IPS-15b (cell line): ENCODE results near the gene COG7.

Experiments used
- H3K27me3 ChIP-seq: one replicate; pipeline ENCODE4 v1.6.1; 2013; ENCODE audit warnings: low read length; ENCODE audit not compliant: control insufficient read depth, insufficient read depth
- H3K36me3 ChIP-seq: one replicate; pipeline ENCODE4 v1.6.1; 2013; ENCODE audit warnings: low read length; ENCODE audit not compliant: control insufficient read depth, insufficient read depth
- H3K4me1 ChIP-seq: one replicate; pipeline ENCODE4 v1.6.1; 2013; ENCODE audit warnings: mild to moderate bottlenecking, low read length; ENCODE audit not compliant: control insufficient read depth, insufficient read depth
- H3K4me3 ChIP-seq: one replicate; pipeline ENCODE4 v1.5.1; 2013; ENCODE audit warnings: low read depth, low read length
- H3K9ac ChIP-seq: one replicate; pipeline ENCODE4 v1.6.1; 2013; ENCODE audit warnings: low read depth, mild to moderate bottlenecking, low read length
- H3K9me3 ChIP-seq: one replicate; pipeline ENCODE4 v1.6.1; 2013; ENCODE audit warnings: mild to moderate bottlenecking, low read length; ENCODE audit not compliant: control insufficient read depth, insufficient read depth

COG7 gene

DNA sequence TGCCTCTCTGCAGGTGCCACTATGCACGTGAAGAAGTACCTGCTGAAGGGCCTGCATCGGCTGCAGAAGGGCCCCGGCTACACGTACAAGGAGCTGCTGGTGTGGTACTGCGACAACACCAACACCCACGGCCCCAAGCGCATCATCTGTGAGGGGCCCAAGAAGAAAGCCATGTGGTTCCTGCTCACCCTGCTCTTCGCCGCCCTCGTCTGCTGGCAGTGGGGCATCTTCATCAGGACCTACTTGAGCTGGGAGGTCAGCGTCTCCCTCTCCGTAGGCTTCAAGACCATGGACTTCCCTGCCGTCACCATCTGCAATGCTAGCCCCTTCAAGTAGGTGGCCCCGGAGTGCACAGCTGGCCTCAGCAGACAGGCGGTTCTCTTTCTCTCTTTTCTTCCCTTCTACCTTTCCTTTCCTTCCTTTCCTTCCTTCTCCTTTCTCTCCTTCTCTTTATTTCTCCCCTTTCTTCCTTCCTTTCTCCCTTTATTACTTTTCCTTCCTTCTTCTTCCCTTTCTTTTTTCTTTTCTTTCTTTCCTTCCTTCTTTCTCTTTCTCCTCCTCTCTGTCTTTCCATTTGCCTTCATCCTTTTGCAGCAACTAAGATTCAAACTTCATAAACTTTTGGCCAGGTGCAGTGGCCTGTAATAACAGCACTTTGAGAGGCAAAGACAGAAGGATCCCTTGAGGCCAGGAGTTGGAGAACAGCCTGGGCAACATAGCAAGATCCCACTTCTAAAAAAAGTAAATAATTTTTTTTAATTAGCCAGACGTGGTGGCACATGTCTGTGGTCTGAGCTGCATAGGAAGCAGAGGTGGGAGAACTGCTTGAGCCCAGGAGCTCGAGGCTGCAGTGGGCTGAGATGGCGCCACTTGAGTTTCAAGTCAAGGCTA lies 104.2 kb downstream of the COG7 start:
- Histone ChIP-seq H3K4me1 (peaks cover 2% of the 10 kb centered on the region), H3K36me3 (no peaks in the 10 kb centered on the region), H3K9ac (no peak overlapping the region), H3K4me3 (no peak overlapping the region), H3K27me3 (no peaks in the 10 kb centered on the region), H3K9me3 (no peaks in the 10 kb centered on the region)

DNA sequence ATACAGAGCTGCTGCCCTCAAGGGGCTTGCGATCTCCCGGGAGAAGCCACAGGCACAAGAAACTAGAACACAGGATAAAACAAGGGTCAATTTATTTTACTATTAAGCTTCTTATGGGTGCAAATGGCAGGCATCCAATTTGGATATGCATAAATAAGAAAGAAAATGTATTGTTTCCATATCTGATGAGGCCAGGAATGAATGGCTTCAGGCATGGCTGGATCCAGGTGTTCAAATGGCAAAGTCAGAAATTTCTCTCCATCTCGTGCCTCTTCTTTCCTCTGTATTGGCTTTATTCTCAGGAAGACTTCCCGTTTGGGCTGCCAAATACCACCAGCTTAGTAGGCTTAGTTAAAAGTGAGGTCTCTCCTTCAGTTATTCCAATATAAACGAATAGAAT lies 107.8 kb downstream of the COG7 start:
- Histone ChIP-seq H3K9me3 (no peaks in the 10 kb centered on the region), H3K4me3 (no peak overlapping the region), H3K9ac (no peak overlapping the region), H3K36me3 (no peaks in the 10 kb centered on the region), H3K27me3 (no peaks in the 10 kb centered on the region), H3K4me1 (peaks cover 5% of the 10 kb centered on the region)

DNA sequence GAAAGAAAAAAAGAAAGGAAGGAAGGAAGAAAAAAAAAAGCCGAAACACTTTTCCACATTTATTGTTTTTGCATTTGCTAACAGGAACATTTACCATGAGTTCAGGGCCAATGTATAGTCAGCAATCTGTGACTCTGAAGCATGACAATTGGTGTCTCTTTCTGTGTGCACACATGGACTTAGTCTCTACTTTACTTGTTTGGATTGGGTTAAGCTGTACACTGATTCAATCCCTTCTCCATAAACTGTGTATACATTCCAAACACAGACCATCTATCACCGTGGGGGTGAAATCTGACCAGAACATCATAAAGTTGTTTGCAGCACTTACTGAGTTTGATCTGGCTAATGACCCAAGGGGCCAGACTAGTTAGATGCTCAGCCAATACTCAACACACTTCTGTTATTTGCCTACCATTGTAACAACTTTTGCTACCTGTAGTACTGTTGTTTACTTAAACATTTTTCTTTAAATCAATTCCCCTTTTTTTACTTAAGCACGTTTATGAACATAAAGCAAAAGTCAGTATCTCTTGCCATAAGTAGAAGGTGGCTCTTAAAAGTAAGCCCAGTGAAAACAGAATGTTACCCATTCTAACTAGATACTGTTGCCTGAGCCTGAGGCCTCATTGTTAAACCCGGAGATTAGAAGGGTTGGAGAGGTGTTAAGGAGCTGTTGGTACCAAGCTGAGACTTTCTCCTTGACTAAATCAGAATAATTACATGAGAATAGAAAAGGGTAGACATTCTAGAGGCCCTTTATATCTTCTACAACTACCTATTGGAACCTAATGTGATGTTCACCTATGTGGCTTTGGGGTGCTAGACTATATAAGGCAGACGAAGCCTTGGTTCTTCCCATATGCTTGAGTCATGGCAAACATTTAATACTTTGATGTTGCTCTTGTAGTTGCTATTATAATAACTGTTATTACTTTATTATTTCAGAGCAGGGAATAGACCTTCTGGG lies 109.1 kb downstream of the COG7 start:
- Histone ChIP-seq H3K9me3 (no peaks in the 10 kb centered on the region), H3K27me3 (no peaks in the 10 kb centered on the region), H3K4me1 (peaks cover 5% of the 10 kb centered on the region), H3K4me3 (no peak overlapping the region), H3K36me3 (no peaks in the 10 kb centered on the region), H3K9ac (no peak overlapping the region)

DNA sequence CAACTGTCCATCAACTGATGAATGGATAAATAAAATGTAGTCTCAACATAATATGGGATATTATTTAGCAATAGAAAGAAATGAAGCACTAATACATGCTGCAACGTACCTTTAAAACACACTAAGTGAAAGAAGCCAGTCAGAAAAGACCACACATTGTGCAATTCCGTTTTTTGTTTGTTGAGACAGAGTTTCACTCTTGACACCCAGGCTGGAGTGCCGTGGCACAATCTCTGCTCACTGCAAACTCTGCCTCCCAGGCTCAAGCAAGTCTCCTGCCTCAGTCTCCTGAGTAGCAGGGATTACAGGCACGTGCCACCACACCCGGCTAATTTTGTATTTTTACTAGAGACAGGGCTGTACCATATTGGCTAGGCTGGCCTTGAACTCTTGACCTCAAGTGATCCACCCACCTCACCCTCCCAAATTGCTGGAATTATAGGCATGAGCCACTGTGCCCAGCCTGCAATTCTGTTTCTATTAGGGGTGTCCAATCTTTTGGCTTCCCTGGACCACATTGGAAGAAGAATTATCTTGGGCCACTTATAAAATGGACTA lies 110.8 kb downstream of the COG7 start:
- Histone ChIP-seq H3K36me3 (no peaks in the 10 kb centered on the region), H3K4me1 (peaks cover 5% of the 10 kb centered on the region), H3K9me3 (no peaks in the 10 kb centered on the region), H3K27me3 (no peaks in the 10 kb centered on the region), H3K4me3 (no peak overlapping the region), H3K9ac (no peak overlapping the region)

DNA sequence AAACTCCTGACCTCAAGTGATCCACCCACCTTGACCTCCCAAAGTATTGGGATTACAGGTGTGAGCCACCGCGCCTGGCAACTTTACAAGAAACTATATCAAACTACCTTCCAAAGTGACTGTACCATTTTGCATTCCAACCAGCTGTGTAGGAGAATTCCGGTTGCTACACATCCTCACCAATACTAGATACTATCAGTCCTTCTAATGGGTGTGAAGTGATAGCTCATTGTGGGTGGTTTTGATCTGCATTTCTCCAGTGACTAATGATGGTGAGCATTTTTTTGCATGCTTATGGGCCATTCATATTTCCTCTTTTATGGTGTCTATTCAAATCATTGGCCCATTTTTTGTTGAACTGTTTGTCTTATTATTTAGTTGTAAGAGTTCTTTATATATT lies 113.2 kb downstream of the COG7 start:
- H3K36me3 ChIP-seq: no peaks in the 10 kb centered on the region
- H3K4me3 ChIP-seq: no peak overlapping the region
- no peak overlapping the region for H3K9ac ChIP-seq
- no peaks in the 10 kb centered on the region for H3K27me3 ChIP-seq
- H3K4me1 ChIP-seq: peaks cover 5% of the 10 kb centered on the region
- H3K9me3 ChIP-seq: no peaks in the 10 kb centered on the region
